Omental fat pad (tissue), 4 donors: Measurements from ENCODE around the gene DPP6. TPM values are rescaled to one million over a fixed set of nuclear protein-coding genes. Genes with fewer than 3 reads are reported as not detected.

Source experiments
- ATAC-seq: fragments of 150-250 bp; one replicate; pipeline ENCODE4 v1.9.1; 2016; ENCODE audit warnings: mild to moderate bottlenecking, moderate library complexity; ENCODE audit not compliant: low FRiP score
- DNase-seq: peaks from one replicate; pipeline ENCODE4 v3.0.0-alpha.2; 2019; ENCODE audit warnings: low spot score
- CTCF ChIP-seq, 3 donors: fragments of 450-650 bp; IDR thresholded peaks; one replicate each; pipeline ENCODE4 v1.5.1; 2016 to 2017; ENCODE audit warnings: antibody characterized with exemption in 3 of 3, mild to moderate bottlenecking in 3 of 3, moderate library complexity in 2 of 3
- total RNA-seq, 4 donors: library from RNA; depleted of rRNA; stranded (reverse); fragments of >200 nt; gene quantifications; one replicate each; pipeline ENCODE4 v1.1.0, GENCODE V29; 2016

The DPP6 gene
- total RNA-seq, 4 donors from 2014 or later: 0.13 to 1.8 (median 1.3) TPM

- ATAC-seq: no peak
- no peak for DNase-seq
- no peak for TF ChIP-seq CTCF (IDR thresholded peaks at IDR 0.05)
These were observed 423.7 kb downstream of the DPP6 start for GRCh38 chr7:154475864-154476263.

DNA sequence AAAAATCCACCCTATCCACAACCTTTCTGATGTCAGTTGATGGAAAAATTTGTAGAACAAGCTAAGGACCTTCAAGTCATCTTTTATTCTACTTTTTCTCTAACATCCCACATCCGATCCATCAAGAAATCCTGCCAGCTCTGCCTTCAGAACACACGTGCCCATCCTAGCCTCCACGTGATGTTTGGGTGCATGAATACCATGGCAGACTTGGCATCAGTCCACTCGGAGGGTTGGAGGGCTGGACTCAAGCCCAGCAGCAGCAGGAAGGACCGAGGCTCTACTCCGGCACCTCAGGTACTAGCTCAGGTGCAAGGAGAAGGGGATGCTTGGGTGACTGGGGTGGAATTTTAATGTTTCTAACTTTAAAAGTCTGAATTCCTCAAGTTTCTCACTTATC, 428.6 kb downstream of the DPP6 start:
- ATAC-seq (no peak), DNase-seq (no peak)
- TF ChIP-seq CTCF (IDR thresholded peaks at IDR 0.05): no peak

- no peak for ATAC-seq
- no peak for DNase-seq
- TF ChIP-seq CTCF (IDR thresholded peaks at IDR 0.05): no peak
These were observed 430.7 kb downstream of the DPP6 start for GRCh38 chr7:154482863-154483262.

DNA sequence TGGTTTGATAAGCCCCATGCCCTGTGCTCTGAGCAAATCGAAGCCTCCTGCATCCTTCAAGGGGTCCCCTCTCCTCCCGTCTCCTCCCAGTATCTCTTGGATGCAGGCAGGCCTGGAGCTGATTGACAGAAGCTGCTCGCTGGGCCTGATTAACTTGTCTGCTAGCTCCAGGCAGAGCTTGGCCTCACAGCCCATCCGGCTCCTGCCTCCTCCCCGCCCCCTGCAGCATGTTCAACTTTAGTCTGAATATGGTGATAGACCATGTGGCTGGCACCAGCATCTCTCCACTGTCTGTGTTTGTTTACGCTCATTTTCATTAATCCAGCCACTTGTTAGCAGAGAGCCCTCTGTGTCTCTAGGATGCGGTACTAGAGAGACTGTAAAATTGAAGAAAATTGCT, 432.2 kb downstream of the DPP6 start:
- ATAC-seq: no peak

GRCh38 chr7:154484943-154485342, 432.7 kb downstream of the DPP6 start:
- no peak for TF ChIP-seq CTCF (IDR thresholded peaks at IDR 0.05)

More for the DNA sequence above, 432.2 kb downstream of the DPP6 start:
- no peak for TF ChIP-seq CTCF (IDR thresholded peaks at IDR 0.05)
- no peak for DNase-seq

DNA sequence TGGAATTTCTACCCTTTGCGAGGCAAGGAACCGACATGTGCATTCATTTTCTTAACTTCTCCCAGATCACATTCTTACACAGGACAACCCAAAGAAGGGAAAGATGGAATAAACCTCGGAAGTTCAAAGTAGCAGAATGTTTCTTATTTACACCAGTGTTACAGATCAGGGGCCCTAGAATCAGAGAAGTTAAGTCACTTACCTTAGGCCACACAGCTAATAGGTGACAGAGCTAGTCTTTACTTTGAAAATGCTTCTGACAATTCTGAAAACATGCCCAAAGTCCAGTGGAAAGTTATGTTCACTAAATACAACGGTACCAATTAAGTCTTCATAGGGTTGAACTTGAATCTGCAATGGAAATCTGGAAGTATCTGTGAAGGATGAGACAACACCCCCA, 437.7 kb downstream of the DPP6 start:
- no peak for DNase-seq
- TF ChIP-seq CTCF (IDR thresholded peaks at IDR 0.05): no peak
- no peak for ATAC-seq

More at GRCh38 chr7:154484943-154485342, 432.7 kb downstream of the DPP6 start:
- DNase-seq (no peak), ATAC-seq (no peak)

- DNase-seq: no peak
- ATAC-seq: no peak
- no peak for TF ChIP-seq CTCF (IDR thresholded peaks at IDR 0.05)
These were observed 441.4 kb downstream of the DPP6 start for GRCh38 chr7:154493594-154493993.
